K562 (cell line): Measurements from ENCODE around the gene MGST1. TPM values are rescaled to one million over a fixed set of nuclear protein-coding genes. Genes with fewer than 3 reads are reported as not detected.

Source experiments
- ATAC-seq: fragments of 200-7000 bp; cut with Tn5 transposase; 3 replicates; pipeline ENCODE4 v1.9.1; 2020; ENCODE audit warnings: moderate library complexity
- BruUV-seq: library from RNA; stranded (reverse); fragments of 400-500 nt; replicated peaks from 2 replicates; lab custom pipeline; 2021; lab: Mats Ljungman, UMichigan
- CTCF ChIA-PET: fragments of 300-600 bp; formaldehyde crosslinking; extraction: SDS; loops from one replicate; lab custom pipeline; 2021; ENCODE audit warnings: low intra/inter-chr PET ratio; lab: Yijun Ruan, JAX
- POLR2A ChIA-PET: fragments of 300-600, 350-650 bp; sonication (Branson Sonifier 250); formaldehyde crosslinking; extraction: SDS; loops from one replicate; lab custom pipeline; 2021; ENCODE audit warnings: antibody characterized with exemption, inconsistent platforms; lab: Yijun Ruan, JAX
- DNase-seq, 4 experiments: peaks; one replicate each; pipeline versions ENCODE4 v3.0.0 to v3.0.0-alpha.2; 2011 to 2018; ENCODE audit warnings: low spot score in 3 of 4, mixed read lengths in 3 of 4; ENCODE audit errors: extremely low read depth in 1 of 4
- FAIRE-seq: peaks from 2 replicates; lab custom pipeline; 2011; peaks lifted over from hg19 to GRCh38; lab: Jason Lieb, UNC
- H2AFZ ChIP-seq: 2 replicates; pipeline ENCODE4 v1.6.0; 2011; ENCODE audit warnings: low read depth, low read length, control low read depth, inconsistent platforms
- H3K27ac ChIP-seq: fragments of 200-600 bp; 3 replicates; pipeline ENCODE4 v1.8.0; 2011; ENCODE audit warnings: low read depth, mild to moderate bottlenecking, control low read depth, inconsistent platforms, low read length, moderate library complexity, mixed read lengths; ENCODE audit errors: extremely low read depth
- H3K27me3 ChIP-seq, 2 experiments: fragments of 300-600 bp in 1 of 2; 2 replicates in 1 of 2; 3 replicates in 1 of 2; pipeline versions ENCODE4 v1.6.0 to v1.8.0; 2011; ENCODE audit warnings: inconsistent platforms in 2 of 2, low read length in 2 of 2, mild to moderate bottlenecking in 1 of 2, mixed read lengths in 1 of 2, moderate library complexity in 1 of 2; ENCODE audit not compliant: control insufficient read depth in 2 of 2, insufficient read depth in 2 of 2
- H3K36me3 ChIP-seq: fragments of 300-600 bp; 3 replicates; pipeline ENCODE4 v1.8.0; 2011; ENCODE audit warnings: mild to moderate bottlenecking, low read length, inconsistent platforms; ENCODE audit not compliant: control insufficient read depth, insufficient read depth
- H3K4me1 ChIP-seq, 2 experiments: fragments of 200-600 bp in 1 of 2; replicated peaks in 1 of 2; 2 replicates in 1 of 2; 3 replicates in 1 of 2; pipeline versions ENCODE4 v1.5.1 to v1.8.0; 2011; ENCODE audit warnings: inconsistent platforms in 2 of 2, low read length in 2 of 2, mild to moderate bottlenecking in 1 of 2, mixed read lengths in 1 of 2, moderate library complexity in 1 of 2; ENCODE audit not compliant: control insufficient read depth in 2 of 2, insufficient read depth in 2 of 2
- H3K4me2 ChIP-seq: 2 replicates; pipeline ENCODE4 v1.6.1; 2011; ENCODE audit warnings: low read length, control low read depth, inconsistent platforms, mixed read lengths; ENCODE audit not compliant: insufficient read depth
- H3K4me3 ChIP-seq: fragments of 200-600 bp; sonication (generic), shearing (Covaris generic); 2 replicates; pipeline ENCODE4 v1.5.1; 2016; ENCODE audit warnings: control low read depth, inconsistent platforms
- H3K79me2 ChIP-seq: fragments of 200-600 bp; 3 replicates; pipeline ENCODE4 v1.8.0; 2011; ENCODE audit warnings: low read length, inconsistent platforms; ENCODE audit not compliant: control insufficient read depth, insufficient read depth
- H3K9ac ChIP-seq, 2 experiments: 2 replicates each; pipeline versions ENCODE4 v1.6.0 to v1.6.1; 2011; ENCODE audit warnings: low read depth in 2 of 2, low read length in 2 of 2, control low read depth in 1 of 2, inconsistent platforms in 1 of 2, mild to moderate bottlenecking in 1 of 2, mixed read lengths in 1 of 2; ENCODE audit not compliant: insufficient read depth in 1 of 2
- H3K9me1 ChIP-seq: one replicate; pipeline ENCODE4 v1.6.0; 2011; ENCODE audit warnings: inconsistent platforms, mild to moderate bottlenecking, low read length, moderate library complexity; ENCODE audit not compliant: control insufficient read depth, insufficient read depth
- H3K9me3 ChIP-seq: replicated peaks from 2 replicates; pipeline ENCODE4 v1.5.1; 2011; ENCODE audit warnings: low read depth, low read length, inconsistent platforms; ENCODE audit not compliant: control insufficient read depth, insufficient read depth
- H4K20me1 ChIP-seq: replicated peaks from 2 replicates; pipeline ENCODE4 v1.6.1; 2011; ENCODE audit warnings: low read length, inconsistent platforms, mixed read lengths; ENCODE audit not compliant: control insufficient read depth, insufficient read depth
- CHCHD3 ChIP-seq: fragments of 250-450 bp; sonication (Bioruptor Pico); IDR thresholded peaks from 2 replicates; pipeline ENCODE4 v2.1.2; 2022; ENCODE audit warnings: mild to moderate bottlenecking
- DACH1 ChIP-seq: fragments of 450-650 bp; IDR thresholded peaks from 2 replicates; pipeline ENCODE4 v1.6.1; 2018; ENCODE audit not compliant: partially characterized antibody
- ESRRA ChIP-seq: fragments of 450-650 bp; IDR thresholded peaks from 2 replicates; pipeline ENCODE4 v1.6.1; 2014; ENCODE audit warnings: low read depth, mild to moderate bottlenecking, moderate library complexity, borderline replicate concordance
- HDAC3 ChIP-seq: fragments of 450-650 bp; IDR thresholded peaks from 2 replicates; pipeline ENCODE4 v1.6.1; 2018; ENCODE audit warnings: borderline replicate concordance, mild to moderate bottlenecking, moderate library complexity; ENCODE audit not compliant: partially characterized antibody
- RHOXF2B ChIP-seq: fragments of 250-450 bp; sonication (Bioruptor Pico); conservative IDR thresholded peaks from 2 replicates; pipeline ENCODE4 v1.5.1; 2021
- WHSC1 ChIP-seq: IDR thresholded peaks from one replicate; pipeline ENCODE4 v1.6.1; 2012; ENCODE audit warnings: low read length, control low read depth, inconsistent platforms
- ZNF589 ChIP-seq: fragments of 200-800 bp; sonication (Bioruptor generic); IDR thresholded peaks from 2 replicates; pipeline ENCODE4 v1.6.1; 2016; ENCODE audit warnings: low read depth, missing genetic modification characterization, missing compliant biosample characterization
- ZNF778 ChIP-seq: fragments of 450-650 bp; formaldehyde crosslinking; IDR thresholded peaks from 2 replicates; pipeline ENCODE4 v1.4.0; 2020; ENCODE audit warnings: mild to moderate bottlenecking, moderate library complexity
- WGBS: fragments of 100-300 bp; shearing (Covaris generic); methylation state at CpG from one replicate; pipeline ENCODE4 v1.1.6; 2016; ENCODE audit warnings: low coverage, mixed read lengths; ENCODE audit not compliant: insufficient coverage; ENCODE audit errors: missing lambda C conversion rate; 5-methylcytosine and 5-hydroxymethylcytosine counted together
- in situ Hi-C: fragments of 300-500 bp; cut with MboI; formaldehyde crosslinking; loops from 4 replicates; pipeline ENCODE4 v1.15.0; 2018; ENCODE audit warnings: inconsistent platforms, mixed read lengths
- intact Hi-C: fragments of 100-400 bp; cut with micrococcal nuclease; formaldehyde crosslinking; loops from 2 replicates; pipeline ENCODE4 v1.14.2; 2022
- polyA plus RNA-seq, 8 experiments: library from polyadenylated mRNA; depleted of rRNA in 4 of 8; stranded (reverse) in 5 of 8; unstranded in 3 of 8; fragments of >200 nt; fragmentation: Nextera tagmentation in 2 of 8; fragmentation: Illumina TruSeq in 1 of 8; extraction: Ambion mirVana in 2 of 8; extraction: Trizol in 1 of 8; gene quantifications; 2 replicates each; pipeline versions ENCODE4 v1.2.1 to v1.2.3, GENCODE V29; 2011 to 2014; ENCODE audit warnings: inconsistent platforms in 1 of 8, missing spikeins in 1 of 8
- total RNA-seq, 7 experiments: library from RNA; depleted of rRNA in 6 of 7; stranded (reverse); fragments of >200 nt in 6 of 7; fragmentation: Illumina TruSeq in 2 of 7; extraction: Trizol in 2 of 7; gene quantifications; 2 replicates each; pipeline versions ENCODE4 v1.2.1 to v1.2.3, GENCODE V29; 2011 to 2021; ENCODE audit warnings: low replicate concordance in 1 of 7
- TF ChIP-seq, protein P1 (sequence below): fragments of 450-650 bp; conservative IDR thresholded peaks from 2 replicates; pipeline ENCODE4 v1.6.1; 2016; ENCODE audit warnings: missing genetic modification characterization, low read depth, mild to moderate bottlenecking, control low read depth, missing compliant biosample characterization
- TF ChIP-seq, protein P2 (sequence below): fragments of 450-650 bp; IDR thresholded peaks from 2 replicates; pipeline ENCODE4 v1.6.1; 2017; ENCODE audit warnings: antibody characterized with exemption, mild to moderate bottlenecking
- TF ChIP-seq, protein P3 (sequence below): fragments of 150-350 bp; IDR thresholded peaks from 2 replicates; pipeline ENCODE4 v1.6.1; 2014; ENCODE audit warnings: low read depth, mild to moderate bottlenecking, low read length, borderline replicate concordance
- TF ChIP-seq, protein P4 (sequence below): fragments of 250-450 bp; sonication (Bioruptor Pico); IDR thresholded peaks from 2 replicates; pipeline ENCODE4 v1.8.0; 2021; ENCODE audit warnings: moderate library complexity, mild to moderate bottlenecking, inconsistent platforms

MGST1 gene
- total and polyA plus RNA-seq, 9 of the 15 experiments (the other 6 are each of a cell fraction or from before 2014, with no cell fraction given) = 12.1 to 190 (median 73.3) TPM

DNA sequence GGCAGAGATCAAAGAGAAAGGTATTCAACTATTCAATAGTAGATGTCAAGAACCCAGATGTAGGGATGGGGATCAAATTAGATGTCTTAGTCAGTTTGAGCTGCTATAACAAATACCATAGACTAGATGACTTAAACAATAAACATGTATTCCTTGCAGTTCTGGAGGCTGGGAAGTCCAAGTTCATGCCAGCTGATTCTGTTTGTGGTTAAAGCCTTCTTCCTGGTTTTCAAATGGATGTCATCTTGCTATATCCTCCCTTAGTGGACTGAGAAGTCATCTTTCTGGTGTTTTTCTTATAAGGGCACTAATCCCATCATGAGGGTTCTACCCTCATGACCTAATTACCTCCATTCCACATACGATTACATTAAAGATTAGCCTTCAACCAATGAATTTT, 19.5 kb upstream of the MGST1 start:
- intact Hi-C loops = no loop called here
- Histone ChIP-seq H2AFZ (no peak overlapping the region), H3K9me1 (no peaks in the 10 kb centered on the region), H3K36me3 (no peaks in the 10 kb centered on the region), H3K4me3 (no peak overlapping the region), H4K20me1 (no peaks in the 10 kb centered on the region), H3K4me1 (no peaks in the 10 kb centered on the region), H3K9me3 (no peaks in the 10 kb centered on the region), H3K27me3 (no peaks in the 10 kb centered on the region), H3K4me2 (no peak overlapping the region), H3K79me2 (no peaks in the 10 kb centered on the region), H3K27ac (no peak overlapping the region), H3K9ac (no peak overlapping the region)
- CTCF ChIA-PET = no interaction called here
- no peak for FAIRE-seq
- POLR2A ChIA-PET = no interaction called here
- 0% methylated on average over 1 of the region's 1 CpG for WGBS
- no peak for DNase-seq
- BruUV-seq = no TSS peak
- ATAC-seq = no peak
- in situ Hi-C loops = no loop called here
- no peak for TF ChIP-seq CHCHD3 (CRISPR knock-in tag)
- no peak for TF ChIP-seq DACH1
- no peak for TF ChIP-seq ZNF589 (CRISPR knock-in tag)
- TF ChIP-seq HDAC3 = no peak
- no peak for TF ChIP-seq ZNF778 (CRISPR knock-in tag)
- no peak for TF ChIP-seq WHSC1
- no peak for TF ChIP-seq RHOXF2B (CRISPR knock-in tag)
- TF ChIP-seq, protein P1, sequence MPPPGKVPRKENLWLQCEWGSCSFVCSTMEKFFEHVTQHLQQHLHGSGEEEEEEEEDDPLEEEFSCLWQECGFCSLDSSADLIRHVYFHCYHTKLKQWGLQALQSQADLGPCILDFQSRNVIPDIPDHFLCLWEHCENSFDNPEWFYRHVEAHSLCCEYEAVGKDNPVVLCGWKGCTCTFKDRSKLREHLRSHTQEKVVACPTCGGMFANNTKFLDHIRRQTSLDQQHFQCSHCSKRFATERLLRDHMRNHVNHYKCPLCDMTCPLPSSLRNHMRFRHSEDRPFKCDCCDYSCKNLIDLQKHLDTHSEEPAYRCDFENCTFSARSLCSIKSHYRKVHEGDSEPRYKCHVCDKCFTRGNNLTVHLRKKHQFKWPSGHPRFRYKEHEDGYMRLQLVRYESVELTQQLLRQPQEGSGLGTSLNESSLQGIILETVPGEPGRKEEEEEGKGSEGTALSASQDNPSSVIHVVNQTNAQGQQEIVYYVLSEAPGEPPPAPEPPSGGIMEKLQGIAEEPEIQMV (tag) = no peak
- TF ChIP-seq, protein P2, sequence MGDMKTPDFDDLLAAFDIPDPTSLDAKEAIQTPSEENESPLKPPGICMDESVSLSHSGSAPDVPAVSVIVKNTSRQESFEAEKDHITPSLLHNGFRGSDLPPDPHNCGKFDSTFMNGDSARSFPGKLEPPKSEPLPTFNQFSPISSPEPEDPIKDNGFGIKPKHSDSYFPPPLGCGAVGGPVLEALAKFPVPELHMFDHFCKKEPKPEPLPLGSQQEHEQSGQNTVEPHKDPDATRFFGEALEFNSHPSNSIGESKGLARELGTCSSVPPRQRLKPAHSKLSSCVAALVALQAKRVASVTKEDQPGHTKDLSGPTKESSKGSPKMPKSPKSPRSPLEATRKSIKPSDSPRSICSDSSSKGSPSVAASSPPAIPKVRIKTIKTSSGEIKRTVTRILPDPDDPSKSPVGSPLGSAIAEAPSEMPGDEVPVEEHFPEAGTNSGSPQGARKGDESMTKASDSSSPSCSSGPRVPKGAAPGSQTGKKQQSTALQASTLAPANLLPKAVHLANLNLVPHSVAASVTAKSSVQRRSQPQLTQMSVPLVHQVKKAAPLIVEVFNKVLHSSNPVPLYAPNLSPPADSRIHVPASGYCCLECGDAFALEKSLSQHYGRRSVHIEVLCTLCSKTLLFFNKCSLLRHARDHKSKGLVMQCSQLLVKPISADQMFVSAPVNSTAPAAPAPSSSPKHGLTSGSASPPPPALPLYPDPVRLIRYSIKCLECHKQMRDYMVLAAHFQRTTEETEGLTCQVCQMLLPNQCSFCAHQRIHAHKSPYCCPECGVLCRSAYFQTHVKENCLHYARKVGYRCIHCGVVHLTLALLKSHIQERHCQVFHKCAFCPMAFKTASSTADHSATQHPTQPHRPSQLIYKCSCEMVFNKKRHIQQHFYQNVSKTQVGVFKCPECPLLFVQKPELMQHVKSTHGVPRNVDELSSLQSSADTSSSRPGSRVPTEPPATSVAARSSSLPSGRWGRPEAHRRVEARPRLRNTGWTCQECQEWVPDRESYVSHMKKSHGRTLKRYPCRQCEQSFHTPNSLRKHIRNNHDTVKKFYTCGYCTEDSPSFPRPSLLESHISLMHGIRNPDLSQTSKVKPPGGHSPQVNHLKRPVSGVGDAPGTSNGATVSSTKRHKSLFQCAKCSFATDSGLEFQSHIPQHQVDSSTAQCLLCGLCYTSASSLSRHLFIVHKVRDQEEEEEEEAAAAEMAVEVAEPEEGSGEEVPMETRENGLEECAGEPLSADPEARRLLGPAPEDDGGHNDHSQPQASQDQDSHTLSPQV = no peak
- TF ChIP-seq, protein P3, sequence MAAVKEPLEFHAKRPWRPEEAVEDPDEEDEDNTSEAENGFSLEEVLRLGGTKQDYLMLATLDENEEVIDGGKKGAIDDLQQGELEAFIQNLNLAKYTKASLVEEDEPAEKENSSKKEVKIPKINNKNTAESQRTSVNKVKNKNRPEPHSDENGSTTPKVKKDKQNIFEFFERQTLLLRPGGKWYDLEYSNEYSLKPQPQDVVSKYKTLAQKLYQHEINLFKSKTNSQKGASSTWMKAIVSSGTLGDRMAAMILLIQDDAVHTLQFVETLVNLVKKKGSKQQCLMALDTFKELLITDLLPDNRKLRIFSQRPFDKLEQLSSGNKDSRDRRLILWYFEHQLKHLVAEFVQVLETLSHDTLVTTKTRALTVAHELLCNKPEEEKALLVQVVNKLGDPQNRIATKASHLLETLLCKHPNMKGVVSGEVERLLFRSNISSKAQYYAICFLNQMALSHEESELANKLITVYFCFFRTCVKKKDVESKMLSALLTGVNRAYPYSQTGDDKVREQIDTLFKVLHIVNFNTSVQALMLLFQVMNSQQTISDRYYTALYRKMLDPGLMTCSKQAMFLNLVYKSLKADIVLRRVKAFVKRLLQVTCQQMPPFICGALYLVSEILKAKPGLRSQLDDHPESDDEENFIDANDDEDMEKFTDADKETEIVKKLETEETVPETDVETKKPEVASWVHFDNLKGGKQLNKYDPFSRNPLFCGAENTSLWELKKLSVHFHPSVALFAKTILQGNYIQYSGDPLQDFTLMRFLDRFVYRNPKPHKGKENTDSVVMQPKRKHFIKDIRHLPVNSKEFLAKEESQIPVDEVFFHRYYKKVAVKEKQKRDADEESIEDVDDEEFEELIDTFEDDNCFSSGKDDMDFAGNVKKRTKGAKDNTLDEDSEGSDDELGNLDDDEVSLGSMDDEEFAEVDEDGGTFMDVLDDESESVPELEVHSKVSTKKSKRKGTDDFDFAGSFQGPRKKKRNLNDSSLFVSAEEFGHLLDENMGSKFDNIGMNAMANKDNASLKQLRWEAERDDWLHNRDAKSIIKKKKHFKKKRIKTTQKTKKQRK = no peak
- TF ChIP-seq ESRRA = no peak
- TF ChIP-seq, protein P4, sequence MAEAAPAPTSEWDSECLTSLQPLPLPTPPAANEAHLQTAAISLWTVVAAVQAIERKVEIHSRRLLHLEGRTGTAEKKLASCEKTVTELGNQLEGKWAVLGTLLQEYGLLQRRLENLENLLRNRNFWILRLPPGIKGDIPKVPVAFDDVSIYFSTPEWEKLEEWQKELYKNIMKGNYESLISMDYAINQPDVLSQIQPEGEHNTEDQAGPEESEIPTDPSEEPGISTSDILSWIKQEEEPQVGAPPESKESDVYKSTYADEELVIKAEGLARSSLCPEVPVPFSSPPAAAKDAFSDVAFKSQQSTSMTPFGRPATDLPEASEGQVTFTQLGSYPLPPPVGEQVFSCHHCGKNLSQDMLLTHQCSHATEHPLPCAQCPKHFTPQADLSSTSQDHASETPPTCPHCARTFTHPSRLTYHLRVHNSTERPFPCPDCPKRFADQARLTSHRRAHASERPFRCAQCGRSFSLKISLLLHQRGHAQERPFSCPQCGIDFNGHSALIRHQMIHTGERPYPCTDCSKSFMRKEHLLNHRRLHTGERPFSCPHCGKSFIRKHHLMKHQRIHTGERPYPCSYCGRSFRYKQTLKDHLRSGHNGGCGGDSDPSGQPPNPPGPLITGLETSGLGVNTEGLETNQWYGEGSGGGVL (CRISPR knock-in tag) = no peak
